HG03442 (cell line): ENCODE measurements around the gene ABR.
"Not testable (repeated sequence)": the region's sequence is repeated elsewhere in the genome, so short reads cannot be mapped to it uniquely, and the experiment has no call there.

ENCODE experiments used
- ATAC-seq: cut with Tn5 transposase; IDR thresholded peaks from one replicate; pipeline ENCODE4 v1.9.1; 2021; ENCODE audit warnings: mild to moderate bottlenecking, moderate library complexity; ENCODE audit not compliant: unreplicated experiment

Gene ABR

GRCh38 chr17:1202291-1202690 lies 22.5 kb upstream of the ABR start:
- ATAC-seq = no peak

- no peak for ATAC-seq
Measured at GRCh38 chr17:1201132-1201702, 21.4 kb upstream of the ABR start.

GRCh38 chr17:1199271-1199743 lies 19.5 kb upstream of the ABR start:
- ATAC-seq = not testable (repeated sequence)

GRCh38 chr17:1197781-1198490 lies 18.2 kb upstream of the ABR start:
- no peak for ATAC-seq

GRCh38 chr17:1197379-1197778 lies 17.6 kb upstream of the ABR start:
- ATAC-seq = no peak

GRCh38 chr17:1196946-1197345 lies 17.2 kb upstream of the ABR start:
- ATAC-seq = no peak

- ATAC-seq = no peak
Measured at GRCh38 chr17:1192911-1193699, 13.3 kb upstream of the ABR start.

GRCh38 chr17:1190751-1191331 lies 11.1 kb upstream of the ABR start:
- ATAC-seq = no peak

GRCh38 chr17:1188812-1189504 lies 9.2 kb upstream of the ABR start:
- ATAC-seq = no peak

GRCh38 chr17:1186923-1187771 lies 7.4 kb upstream of the ABR start:
- no peak for ATAC-seq

GRCh38 chr17:1186214-1186820 lies 6.5 kb upstream of the ABR start:
- no peak for ATAC-seq

GRCh38 chr17:1183171-1183873 lies 3.5 kb upstream of the ABR start:
- ATAC-seq = peak; percentile 34

- ATAC-seq = no peak
Measured at GRCh38 chr17:1182811-1183170, 3.0 kb upstream of the ABR start.

- ATAC-seq = peak; percentile 27
Measured at GRCh38 chr17:1181753-1182137, 2.0 kb upstream of the ABR start.

GRCh38 chr17:1180958-1181752 lies 1.4 kb upstream of the ABR start:
- peak; percentile 27 for ATAC-seq

GRCh38 chr17:1179112-1179817 lies 516 bp downstream of the ABR start:
- ATAC-seq = no peak

GRCh38 chr17:1177016-1177700 lies 2.6 kb downstream of the ABR start:
- ATAC-seq = no peak
